GM19372 (cell line): ENCODE measurements around the gene TFG.

Source experiments
- ATAC-seq: cut with Tn5 transposase; IDR thresholded peaks from one replicate; pipeline ENCODE4 v1.9.1; 2021; ENCODE audit warnings: mild to moderate bottlenecking, low read depth, moderate library complexity; ENCODE audit not compliant: unreplicated experiment

TFG gene

DNA sequence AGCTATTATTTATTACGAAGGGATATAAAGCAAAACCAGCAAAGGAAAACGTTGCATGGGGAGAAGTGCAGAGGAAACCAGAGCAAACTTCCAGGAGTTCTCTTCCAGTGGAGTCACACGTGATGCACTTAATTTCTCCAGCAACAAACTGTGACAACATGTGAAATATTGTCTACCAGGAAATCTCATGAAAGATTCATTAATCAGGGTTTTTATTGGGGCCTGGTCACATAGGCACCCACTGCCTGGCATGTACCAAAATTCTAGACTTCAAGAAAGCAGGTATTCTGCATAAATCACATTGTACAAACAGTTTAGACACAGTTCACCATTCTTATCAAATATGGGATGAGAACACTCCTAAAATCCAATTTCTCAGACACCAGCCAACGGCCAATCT lies 5.4 kb upstream of the TFG start:
- ATAC-seq = no peak

- no peak for ATAC-seq
These were observed 2.9 kb upstream of the TFG start for GRCh38 chr3:100706365-100706764.

DNA sequence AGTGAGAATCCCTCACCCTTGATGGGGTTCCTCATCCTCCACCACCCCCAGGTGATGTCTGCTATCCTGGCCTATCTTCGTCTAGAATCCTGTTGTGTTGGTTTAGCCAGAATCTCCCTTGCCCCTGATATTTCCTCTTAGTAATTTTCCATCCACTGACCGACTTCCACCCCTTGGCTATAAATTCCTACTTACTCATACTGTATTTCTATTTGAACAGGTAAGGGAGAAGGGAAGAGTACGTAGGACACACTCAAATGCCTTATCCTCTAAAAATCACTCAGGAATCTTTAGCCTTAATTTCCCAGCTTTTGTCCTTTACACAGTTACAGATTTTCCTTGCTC lies 678 bp upstream of the TFG start:
- ATAC-seq = no peak

- ATAC-seq = no peak
These were observed 557 bp downstream of the TFG start for GRCh38 chr3:100709842-100710260.

DNA sequence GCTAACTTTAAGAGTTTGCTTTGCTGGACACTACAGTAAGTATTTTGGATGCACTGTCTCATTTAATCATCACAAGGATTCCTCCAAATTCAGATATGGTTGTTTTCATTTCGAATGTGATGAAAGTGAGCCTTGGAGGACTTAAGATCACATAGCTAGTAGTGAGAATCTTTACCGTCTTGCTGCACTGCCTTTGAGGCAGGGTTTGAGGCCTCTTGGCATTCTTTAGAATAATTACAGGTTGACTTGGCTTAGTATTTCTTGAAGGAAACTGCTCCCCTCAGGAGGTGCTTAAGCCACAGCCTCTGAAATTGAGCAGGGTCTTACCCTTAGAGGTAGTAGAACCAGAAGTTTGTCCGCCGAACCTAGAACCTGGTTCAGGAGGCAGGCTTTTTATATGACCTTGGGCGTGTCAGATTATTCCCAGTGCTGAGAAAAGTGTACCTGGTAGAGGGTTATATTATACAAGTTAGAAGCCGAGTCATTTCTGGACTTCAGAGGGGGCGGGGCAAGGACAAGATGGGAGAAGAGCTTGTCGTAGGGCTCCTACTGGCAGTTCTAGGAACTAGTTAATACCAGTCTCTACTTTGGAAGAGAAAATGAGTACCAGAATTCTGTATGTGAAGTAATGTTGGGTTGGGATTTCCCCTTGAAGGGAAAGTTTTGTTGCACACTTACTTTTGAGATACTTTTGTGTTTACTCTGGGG lies 1.1 kb downstream of the TFG start:
- ATAC-seq = peak; percentile 24

- ATAC-seq = no peak
These were observed 5.9 kb downstream of the TFG start for GRCh38 chr3:100715176-100715575.

GRCh38 chr3:100717063-100717462 lies 7.8 kb downstream of the TFG start:
- no peak for ATAC-seq

GRCh38 chr3:100717637-100718487 lies 8.6 kb downstream of the TFG start:
- no peak for ATAC-seq

DNA sequence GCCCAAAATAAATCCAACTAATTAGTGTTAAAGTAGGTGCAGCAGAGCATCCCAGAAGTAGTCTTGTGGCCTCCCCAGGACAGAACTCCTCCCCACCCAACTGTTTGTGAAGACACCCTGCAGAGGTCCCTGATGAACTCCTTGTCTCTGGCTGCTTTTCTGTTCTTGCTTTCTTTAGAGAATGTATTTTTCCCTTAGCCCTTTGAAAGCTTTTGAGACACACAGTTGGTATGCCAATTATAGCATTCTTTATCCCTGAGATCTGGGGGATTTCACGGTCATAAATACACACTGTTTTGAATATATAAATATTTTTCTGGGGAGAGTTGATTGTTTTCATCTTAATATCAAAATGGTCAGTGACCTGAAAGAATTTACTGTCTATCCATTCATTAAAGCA lies 9.8 kb downstream of the TFG start:
- ATAC-seq = no peak

- ATAC-seq = no peak
These were observed 11.1 kb downstream of the TFG start for GRCh38 chr3:100720426-100720825.

DNA sequence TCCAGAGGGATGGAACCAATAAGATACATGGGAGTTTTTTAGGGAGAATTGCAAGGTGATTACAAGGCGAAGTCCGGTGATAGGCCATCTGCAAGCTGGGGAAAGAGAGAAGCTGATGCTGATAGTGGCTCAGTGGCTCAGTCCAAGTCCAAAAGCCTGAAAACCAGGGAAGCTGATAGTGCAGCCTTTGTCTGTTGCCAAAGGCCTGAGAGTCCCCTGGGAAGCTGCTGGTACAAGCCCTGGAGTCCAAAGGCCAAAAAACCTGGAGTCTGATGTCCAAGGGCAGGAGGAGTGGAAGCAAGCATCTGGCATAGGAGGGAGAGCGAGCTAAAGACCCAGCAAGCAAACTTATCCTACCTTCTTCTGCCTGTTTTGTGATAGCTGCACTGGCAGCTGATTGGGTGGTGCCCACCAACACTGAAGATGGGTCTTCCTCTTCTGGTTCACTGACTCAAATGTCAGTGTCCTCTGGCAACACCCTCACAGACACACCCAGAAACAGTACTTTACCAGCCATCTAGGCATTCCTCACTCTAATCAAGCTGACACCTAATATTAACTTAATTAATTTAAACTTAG lies 16.7 kb downstream of the TFG start:
- no peak for ATAC-seq

DNA sequence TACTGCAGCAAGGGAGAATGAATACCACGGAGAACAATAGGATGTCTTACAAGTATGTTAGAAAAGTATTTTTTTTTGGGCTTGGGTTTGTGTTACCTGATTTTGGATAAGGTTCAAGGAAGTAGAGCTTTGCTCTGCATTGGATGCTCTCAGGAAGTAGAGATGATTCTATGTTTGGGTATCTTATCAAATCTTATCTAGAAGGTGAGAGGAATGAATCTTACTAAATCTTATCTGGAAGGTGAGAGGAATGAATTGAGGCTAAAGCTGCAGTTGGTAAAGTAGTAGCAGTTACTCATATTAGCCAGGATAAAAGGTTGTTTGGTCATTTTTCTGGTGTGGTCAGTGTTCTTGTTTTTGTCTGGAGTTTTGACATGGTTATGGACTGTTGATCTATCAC lies 17.4 kb downstream of the TFG start:
- no peak for ATAC-seq

GRCh38 chr3:100730524-100730923 lies 21.2 kb downstream of the TFG start:
- ATAC-seq = no peak

DNA sequence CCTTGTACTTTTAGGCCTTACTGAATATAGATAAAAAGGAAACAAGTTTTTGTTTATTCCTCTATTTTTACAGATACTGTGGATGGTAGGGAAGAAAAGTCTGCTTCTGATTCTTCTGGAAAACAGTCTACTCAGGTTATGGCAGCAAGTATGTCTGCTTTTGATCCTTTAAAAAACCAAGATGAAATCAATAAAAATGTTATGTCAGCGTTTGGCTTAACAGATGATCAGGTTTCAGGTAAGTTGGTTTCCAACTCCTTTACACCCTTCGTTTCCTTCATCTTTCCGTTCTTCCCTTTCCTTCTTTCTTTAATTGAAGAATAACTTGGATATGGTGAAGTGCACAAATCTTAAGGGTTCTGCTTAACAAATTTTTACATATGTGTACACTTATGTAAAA lies 23.1 kb downstream of the TFG start:
- ATAC-seq = no peak

GRCh38 chr3:100737334-100737733 lies 28.0 kb downstream of the TFG start:
- no peak for ATAC-seq

DNA sequence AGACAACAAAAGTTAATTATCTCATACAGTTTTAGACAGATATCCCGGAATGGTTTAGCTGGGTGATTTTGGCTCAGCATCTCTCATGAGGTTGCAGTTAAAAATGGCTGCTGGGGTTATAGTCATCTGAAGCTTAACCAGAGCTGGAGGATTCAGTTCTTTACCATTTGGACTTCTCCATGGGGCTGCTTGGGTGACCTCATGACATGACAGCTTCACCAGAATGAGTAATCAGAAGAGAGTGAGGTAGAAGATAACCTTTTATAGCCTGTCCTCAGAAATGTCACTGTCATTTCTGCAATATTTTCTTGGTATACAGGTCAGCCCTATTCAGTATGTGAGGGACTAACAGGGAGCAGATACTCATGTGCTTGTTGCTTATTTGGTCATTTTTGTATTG lies 30.9 kb downstream of the TFG start:
- ATAC-seq = no peak

- ATAC-seq = no peak
These were observed 34.2 kb downstream of the TFG start for GRCh38 chr3:100743535-100743934.

- no peak for ATAC-seq
These were observed 35.4 kb downstream of the TFG start for GRCh38 chr3:100744671-100745070.

DNA sequence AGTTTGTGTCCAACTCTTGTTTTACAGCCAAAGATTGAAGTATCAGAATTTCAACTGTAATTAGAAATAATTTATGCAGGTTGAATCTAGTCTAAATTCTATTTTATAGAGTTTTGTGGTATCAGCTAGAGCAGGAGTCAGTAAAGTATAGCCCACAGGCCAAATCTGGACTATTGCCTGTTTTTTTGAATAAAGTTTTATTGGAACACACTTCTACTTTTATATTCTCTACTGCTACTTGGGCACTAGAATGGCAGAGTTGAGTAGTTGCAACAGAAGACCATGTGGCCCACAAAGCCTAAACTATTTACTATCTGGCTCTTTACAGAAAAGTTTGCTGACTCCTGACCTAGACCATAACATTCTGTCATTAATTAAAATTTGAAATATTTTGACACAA lies 36.3 kb downstream of the TFG start:
- no peak for ATAC-seq

- no peak for ATAC-seq
These were observed 36.8 kb downstream of the TFG start for GRCh38 chr3:100746092-100746491.

DNA sequence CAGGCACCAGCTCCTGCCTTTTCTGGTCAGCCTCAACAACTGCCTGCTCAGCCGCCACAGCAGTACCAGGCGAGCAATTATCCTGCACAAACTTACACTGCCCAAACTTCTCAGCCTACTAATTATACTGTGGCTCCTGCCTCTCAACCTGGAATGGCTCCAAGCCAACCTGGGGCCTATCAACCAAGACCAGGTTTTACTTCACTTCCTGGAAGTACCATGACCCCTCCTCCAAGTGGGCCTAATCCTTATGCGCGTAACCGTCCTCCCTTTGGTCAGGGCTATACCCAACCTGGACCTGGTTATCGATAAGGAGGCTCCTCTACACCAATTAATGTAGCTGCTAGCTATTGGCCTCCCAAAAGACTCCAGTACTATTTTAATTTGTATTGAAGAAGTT lies 38.9 kb downstream of the TFG start:
- no peak for ATAC-seq

DNA sequence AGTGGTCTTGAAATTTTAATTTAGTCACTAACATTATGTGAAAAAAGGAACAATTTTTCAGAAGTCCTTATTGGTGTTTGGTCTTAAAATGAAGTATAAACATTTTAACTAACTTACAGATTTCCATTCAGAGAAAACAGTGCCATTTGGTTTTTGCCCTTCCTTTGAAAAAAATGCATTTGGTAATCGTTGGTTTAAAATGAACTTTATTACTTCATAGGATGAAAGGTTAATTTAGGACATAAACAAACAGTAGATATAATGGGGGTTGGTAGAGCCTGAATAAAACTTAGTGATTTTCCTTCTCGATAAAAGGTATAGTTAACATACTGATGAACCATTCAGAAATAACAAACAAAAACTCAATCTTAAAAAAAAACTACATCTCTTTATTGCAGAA lies 39.7 kb downstream of the TFG start:
- ATAC-seq = no peak
